HK-2 (cell line): ENCODE data around the gene SLC31A1.
A peak's percentile ranks its signal among the peaks of the same experiment; 100 is the strongest.
"Not testable (repeated sequence)": the region's sequence is repeated elsewhere in the genome, so short reads cannot be mapped to it uniquely, and the experiment has no call there.

Source experiments
- DNase-seq: peaks from one replicate; pipeline ENCODE4 v3.0.0-alpha.2; 2018; ENCODE audit not compliant: unreplicated experiment

Gene SLC31A1

GRCh38 chr9:113220467-113221002 is 809 bp upstream of the SLC31A1 start:
- DNase-seq: no peak

GRCh38 chr9:113221800-113222481 is 597 bp downstream of the SLC31A1 start:
- peak; percentile 7 for DNase-seq

- DNase-seq: peak; percentile 2
Observed at GRCh38 chr9:113222482-113222841, 1.1 kb downstream of the SLC31A1 start.

- no peak for DNase-seq
Observed at GRCh38 chr9:113223963-113224362, 2.6 kb downstream of the SLC31A1 start.

- DNase-seq: no peak
Observed at GRCh38 chr9:113227436-113227835, 6.1 kb downstream of the SLC31A1 start.

- no peak for DNase-seq
Observed at GRCh38 chr9:113228130-113228665, 6.9 kb downstream of the SLC31A1 start.

GRCh38 chr9:113231701-113232100 is 10.4 kb downstream of the SLC31A1 start:
- no peak for DNase-seq

GRCh38 chr9:113235701-113236255 is 14.4 kb downstream of the SLC31A1 start:
- DNase-seq: not testable (repeated sequence)

GRCh38 chr9:113237026-113237425 is 15.7 kb downstream of the SLC31A1 start:
- DNase-seq: no peak

- DNase-seq: no peak
Observed at GRCh38 chr9:113238202-113238858, 17.0 kb downstream of the SLC31A1 start.

- DNase-seq: no peak
Observed at GRCh38 chr9:113238859-113239232, 17.5 kb downstream of the SLC31A1 start.

GRCh38 chr9:113241161-113241560 is 19.8 kb downstream of the SLC31A1 start:
- no peak for DNase-seq

- no peak for DNase-seq
Observed at GRCh38 chr9:113244556-113244955, 23.2 kb downstream of the SLC31A1 start.

- no peak for DNase-seq
Observed at GRCh38 chr9:113245894-113246293, 24.6 kb downstream of the SLC31A1 start.

- DNase-seq: no peak
Observed at GRCh38 chr9:113246928-113247327, 25.6 kb downstream of the SLC31A1 start.

GRCh38 chr9:113247640-113248039 is 26.3 kb downstream of the SLC31A1 start:
- DNase-seq: no peak

- DNase-seq: not testable (repeated sequence)
Observed at GRCh38 chr9:113249661-113250060, 28.3 kb downstream of the SLC31A1 start.

GRCh38 chr9:113250807-113251206 is 29.5 kb downstream of the SLC31A1 start:
- no peak for DNase-seq

GRCh38 chr9:113254991-113255390 is 33.6 kb downstream of the SLC31A1 start:
- no peak for DNase-seq

GRCh38 chr9:113255438-113255837 is 34.1 kb downstream of the SLC31A1 start:
- DNase-seq: no peak

GRCh38 chr9:113257863-113258262 is 36.5 kb downstream of the SLC31A1 start:
- no peak for DNase-seq

GRCh38 chr9:113258282-113258681 is 36.9 kb downstream of the SLC31A1 start:
- no peak for DNase-seq
